ENCODE data around the gene GNAT2. TPM values are rescaled to one million over a fixed set of nuclear protein-coding genes. Genes with fewer than 3 reads are reported as not detected.

GNAT2 gene
- polyA plus RNA-seq, 1 experiment: 0.06 TPM

GRCh38 chr1:109657970-109658369, 38.6 kb upstream of the GNAT2 start:
- no peaks in the 10 kb centered on the region for H3K9me3 ChIP-seq (ENCODE audit: control insufficient read depth, insufficient read depth, low read length)
- no peak overlapping the region for H3K27ac ChIP-seq (ENCODE audit: low read depth, low read length)
- ChIA-PET CTCF (interaction anchor here (0.6 to 1.1 kb wide), 3 partner anchors 8 to 326 kb away, joined by 3 to 8 read pairs (median 5); no protein-coding TSS in a partner anchor), POLR2A (no interaction called here)
- no peak for DNase-seq (ENCODE audit: low read depth, low spot score)
- no peak overlapping the region for H3K4me3 ChIP-seq (ENCODE audit: low read depth, low read length)
- H3K27me3 ChIP-seq (ENCODE audit: control insufficient read depth, insufficient read depth, low read length): no peaks in the 10 kb centered on the region
- no peak for TF ChIP-seq CTCF (IDR thresholded peaks at IDR 0.05; ENCODE audit: low read depth, low read length)

- no peak for DNase-seq (ENCODE audit: low read depth, low spot score)
- no peaks in the 10 kb centered on the region for H3K9me3 ChIP-seq (ENCODE audit: control insufficient read depth, insufficient read depth, low read length)
- CTCF ChIA-PET: interaction anchor here (2.9 kb wide), 1 partner anchor 17 kb away, joined by 22 read pairs; no protein-coding TSS in a partner anchor
- no peak overlapping the region for H3K27ac ChIP-seq (ENCODE audit: low read depth, low read length)
- TF ChIP-seq CTCF (IDR thresholded peaks at IDR 0.05; ENCODE audit: low read depth, low read length): no peak
- H3K27me3 ChIP-seq (ENCODE audit: control insufficient read depth, insufficient read depth, low read length): no peaks in the 10 kb centered on the region
- POLR2A ChIA-PET: no interaction called here
- H3K4me3 ChIP-seq (ENCODE audit: low read depth, low read length): no peak overlapping the region
These were observed 38.0 kb upstream of the GNAT2 start for GRCh38 chr1:109657395-109657794.

- Histone ChIP-seq H3K27ac (ENCODE audit: low read depth, low read length) (no peak within 1 kb of the TSS), H3K27me3 (ENCODE audit: control insufficient read depth, insufficient read depth, low read length) (no peaks in the 10 kb centered on the region), H3K9me3 (ENCODE audit: control insufficient read depth, insufficient read depth, low read length) (no peaks in the 10 kb centered on the region), H3K4me3 (ENCODE audit: low read depth, low read length) (peak within 1 kb of the TSS; percentile 84)
- ChIA-PET POLR2A (interaction anchor here (0.7 to 1.5 kb wide), 2 partner anchors 15 to 109 kb away, joined by 3 to 4 read pairs; no protein-coding TSS in a partner anchor), CTCF (interaction anchor here (0.7 to 2.9 kb wide), 4 partner anchors 13 to 329 kb away, joined by 3 to 22 read pairs (median 4); partner anchors contain the start of gene AHCYL1)
- TF ChIP-seq CTCF (IDR thresholded peaks at IDR 0.05; ENCODE audit: low read depth, low read length): no peak
- DNase-seq (ENCODE audit: low read depth, low spot score): no peak
These were observed 36.5 kb upstream of the GNAT2 start, which contains the start of gene GSTM4 for GRCh38 chr1:109655615-109656519. Gene GSTM4 (plus strand): TSS chr1:109656099. CDS start chr1:109656390, 291 bp downstream.

- no peaks in the 10 kb centered on the region for H3K9me3 ChIP-seq (ENCODE audit: control insufficient read depth, insufficient read depth, low read length)
- no peak overlapping the region for H3K4me3 ChIP-seq (ENCODE audit: low read depth, low read length)
- H3K27me3 ChIP-seq (ENCODE audit: control insufficient read depth, insufficient read depth, low read length): no peaks in the 10 kb centered on the region
- CTCF ChIA-PET: interaction anchor here (0.5 to 2.9 kb wide), 2 partner anchors 14 to 121 kb away, joined by 8 to 22 read pairs; no protein-coding TSS in a partner anchor
- H3K27ac ChIP-seq (ENCODE audit: low read depth, low read length): no peak overlapping the region
- POLR2A ChIA-PET: no interaction called here
- no peak for TF ChIP-seq CTCF (IDR thresholded peaks at IDR 0.05; ENCODE audit: low read depth, low read length)
- no peak for DNase-seq (ENCODE audit: low read depth, low spot score)
These were observed 35.1 kb upstream of the GNAT2 start for GRCh38 chr1:109654519-109654918.

- no peak for DNase-seq (ENCODE audit: low read depth, low spot score)
- CTCF ChIA-PET: interaction anchor here (0.9 to 5.1 kb wide), 4 partner anchors 10 to 331 kb away, joined by 3 to 102 read pairs (median 14); partner anchors contain the start of gene AHCYL1
- Histone ChIP-seq H3K9me3 (ENCODE audit: control insufficient read depth, insufficient read depth, low read length) (no peaks in the 10 kb centered on the region; the same call in 1 of the 2 replicates), H3K27me3 (ENCODE audit: control insufficient read depth, insufficient read depth, low read length) (no peaks in the 10 kb centered on the region), H3K4me3 (ENCODE audit: low read depth, low read length) (no peak overlapping the region), H3K27ac (ENCODE audit: low read depth, low read length) (no peak overlapping the region)
- TF ChIP-seq CTCF (IDR thresholded peaks at IDR 0.05; ENCODE audit: low read depth, low read length): no peak
- POLR2A ChIA-PET: no interaction called here
These were observed 33.9 kb upstream of the GNAT2 start for GRCh38 chr1:109653306-109653705.

All from AG04450 (cell line).